NCI-H510A treated with DMSO at 0.1 percent for 48 hours (cell line): ENCODE data around the gene SCYL1.
A peak's percentile ranks its signal among the peaks of the same experiment; 100 is the strongest.
"Not testable (repeated sequence)": the region's sequence is repeated elsewhere in the genome, so short reads cannot be mapped to it uniquely, and the experiment has no call there.

Experiments
- DNase-seq: peaks from one replicate; lab custom pipeline; 2025; lab: John Stamatoyannopoulos, UW

Gene SCYL1

DNA sequence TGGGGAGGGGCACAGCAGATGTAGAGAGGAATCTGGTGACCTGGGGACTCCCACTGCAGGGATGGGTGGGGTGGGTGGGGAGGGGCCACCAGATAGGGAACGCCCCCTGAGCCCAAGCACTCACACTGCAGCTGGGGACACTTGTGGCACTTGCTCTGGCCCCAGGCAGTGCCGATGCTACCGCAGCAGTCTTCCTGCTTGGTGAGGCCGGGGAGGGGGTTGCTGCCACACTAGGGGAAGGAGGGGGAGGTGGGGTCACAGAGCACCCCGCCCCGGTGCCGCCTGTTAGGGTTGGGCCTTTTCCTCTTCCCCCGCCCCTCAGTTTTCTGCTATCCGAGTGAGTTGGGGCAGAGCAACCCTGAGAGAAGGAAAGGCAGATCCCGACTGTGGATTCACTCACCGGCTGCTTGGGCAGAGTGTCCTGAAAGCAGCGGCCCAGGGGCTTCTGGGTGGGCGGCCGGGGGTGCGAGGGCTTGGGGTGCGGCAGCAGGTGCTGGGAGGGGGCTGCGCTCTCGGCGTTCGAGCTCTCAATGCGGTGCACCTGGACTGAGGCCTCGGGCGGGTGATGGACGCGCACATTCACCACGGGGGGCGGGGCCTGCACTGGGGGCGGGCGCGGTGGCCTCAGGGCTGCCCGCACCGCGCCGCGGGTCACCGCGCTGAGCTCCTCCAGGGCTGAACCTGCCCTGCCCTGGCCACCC, 28.6 kb downstream of the SCYL1 start:
- peak; percentile 83 for DNase-seq

DNA sequence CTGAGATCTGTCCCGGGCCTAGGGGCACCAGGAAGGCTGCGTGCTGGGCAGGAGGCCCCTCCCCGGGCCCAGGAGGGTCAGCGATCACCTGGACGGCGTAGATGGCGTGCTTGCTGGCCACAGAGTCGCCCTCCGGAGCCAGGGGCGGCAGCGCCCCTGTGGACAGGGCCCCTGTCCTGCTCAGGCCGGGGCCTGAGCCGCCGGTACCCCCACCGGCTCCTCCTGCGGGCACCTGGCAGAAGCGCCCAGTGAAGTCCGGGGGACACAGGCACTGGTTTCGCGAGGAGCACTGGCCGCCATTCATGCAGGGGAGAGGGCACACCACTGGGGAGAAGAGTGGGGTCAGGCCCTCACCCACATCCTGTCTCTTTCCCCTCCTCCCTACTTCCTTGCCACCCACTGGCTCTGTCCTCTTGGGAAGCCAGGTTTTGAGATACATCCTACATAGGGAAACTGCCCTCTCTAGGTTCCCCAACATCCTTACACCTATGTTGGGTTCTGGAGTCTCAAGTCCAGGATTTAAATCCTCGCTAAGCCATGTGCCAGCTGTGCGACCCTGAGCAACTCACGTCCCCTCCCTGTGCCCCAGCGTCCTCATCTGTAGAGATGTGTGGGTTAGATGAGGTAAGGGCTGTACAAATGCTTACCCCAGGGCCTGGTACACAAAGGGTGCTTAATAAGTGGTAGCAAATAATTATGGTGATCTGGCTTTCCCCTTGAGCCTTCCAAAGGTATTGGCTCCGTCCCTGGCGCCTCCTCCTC, 29.4 kb downstream of the SCYL1 start:
- no peak for DNase-seq

DNA sequence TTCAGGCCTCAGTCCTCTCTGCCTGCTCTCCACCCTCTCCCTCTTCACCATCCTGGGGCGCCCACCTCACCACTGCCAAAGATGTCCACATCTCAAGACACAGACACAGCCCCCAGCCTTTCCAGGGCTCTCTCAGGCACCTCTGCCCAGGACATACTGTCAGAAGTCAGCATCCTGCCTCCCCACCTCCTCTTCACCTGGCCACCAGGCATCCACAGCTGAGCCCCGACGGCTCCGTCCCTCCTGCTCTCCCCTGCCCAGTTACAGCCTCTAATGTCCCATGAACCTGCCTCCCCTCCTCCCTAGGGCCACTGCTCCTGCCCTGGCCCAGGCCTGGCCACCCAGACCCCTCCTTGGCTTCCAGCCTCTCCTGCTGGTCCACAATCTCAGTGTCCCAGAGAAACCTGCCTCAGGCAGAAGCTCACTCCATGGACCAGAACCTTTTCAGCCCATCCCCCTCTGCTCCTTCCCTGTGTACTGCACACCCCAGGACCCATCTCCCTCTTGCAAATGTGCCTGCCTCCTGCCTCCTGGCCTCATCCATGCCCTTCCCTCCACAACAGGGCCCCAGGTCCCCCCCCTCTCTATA, 30.1 kb downstream of the SCYL1 start:
- DNase-seq: no peak

DNA sequence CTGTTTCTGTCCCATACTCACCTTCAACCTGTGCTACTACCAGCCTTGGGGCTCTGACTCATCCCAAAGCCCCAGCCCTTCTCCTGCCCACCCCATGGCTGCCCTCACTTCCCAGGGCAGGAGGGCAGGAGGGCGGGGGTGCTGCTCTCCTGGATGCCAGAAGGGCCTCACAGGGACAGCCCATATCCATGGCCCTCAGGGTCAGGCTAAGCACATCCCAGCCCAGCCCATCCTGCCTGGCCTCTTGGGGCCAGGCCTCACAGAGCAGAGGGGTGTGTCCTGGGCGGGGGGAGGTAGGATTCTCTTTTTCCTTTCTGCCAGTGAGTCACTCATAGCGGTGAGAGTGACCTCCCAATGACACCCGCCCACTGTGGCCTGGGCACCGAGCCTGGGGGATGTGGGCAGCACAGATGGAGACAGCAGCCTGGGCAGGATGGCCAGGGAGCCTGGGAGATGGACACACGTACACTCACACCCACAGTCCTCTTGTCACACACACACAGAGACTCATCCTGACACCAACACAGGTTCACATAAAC, 30.9 kb downstream of the SCYL1 start:
- no peak for DNase-seq

DNA sequence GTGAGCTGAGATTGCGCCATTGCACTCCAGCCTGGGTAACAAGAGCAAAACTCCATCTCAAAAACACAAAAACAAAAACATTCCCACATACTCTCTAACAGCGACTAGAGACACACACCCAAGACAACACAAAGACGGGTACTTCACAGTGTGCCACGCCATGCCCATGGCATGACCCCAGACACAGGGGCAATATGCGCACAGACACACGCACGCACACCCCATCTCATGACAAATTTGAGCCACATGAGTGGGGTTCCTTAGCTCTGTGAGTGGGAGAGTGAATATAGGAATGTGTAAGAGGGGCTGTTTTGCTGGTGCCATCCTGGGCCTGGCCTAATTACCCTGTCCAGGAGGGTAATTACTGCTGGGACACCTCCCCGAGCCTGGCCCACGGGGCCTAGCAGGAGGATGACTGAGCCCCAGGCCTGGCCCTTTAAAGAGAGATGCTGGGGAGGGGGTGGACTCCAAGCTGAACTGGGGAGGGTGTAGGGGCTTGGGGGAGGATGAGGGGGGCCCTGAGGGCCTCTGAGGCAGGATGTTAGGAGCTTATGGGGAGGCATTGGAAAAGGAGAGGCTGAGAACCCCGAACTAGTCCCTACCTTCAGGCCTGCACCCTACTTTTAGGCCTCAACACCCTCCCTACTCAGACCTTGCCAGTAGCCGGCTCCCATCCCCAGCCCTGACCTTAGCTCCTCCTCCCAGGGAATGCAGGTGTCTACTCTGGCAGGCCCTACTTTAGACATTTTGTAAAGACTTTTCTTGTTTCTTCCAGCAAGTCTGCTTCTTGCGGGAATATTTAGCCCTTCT, 31.8 kb downstream of the SCYL1 start:
- no peak for DNase-seq

DNA sequence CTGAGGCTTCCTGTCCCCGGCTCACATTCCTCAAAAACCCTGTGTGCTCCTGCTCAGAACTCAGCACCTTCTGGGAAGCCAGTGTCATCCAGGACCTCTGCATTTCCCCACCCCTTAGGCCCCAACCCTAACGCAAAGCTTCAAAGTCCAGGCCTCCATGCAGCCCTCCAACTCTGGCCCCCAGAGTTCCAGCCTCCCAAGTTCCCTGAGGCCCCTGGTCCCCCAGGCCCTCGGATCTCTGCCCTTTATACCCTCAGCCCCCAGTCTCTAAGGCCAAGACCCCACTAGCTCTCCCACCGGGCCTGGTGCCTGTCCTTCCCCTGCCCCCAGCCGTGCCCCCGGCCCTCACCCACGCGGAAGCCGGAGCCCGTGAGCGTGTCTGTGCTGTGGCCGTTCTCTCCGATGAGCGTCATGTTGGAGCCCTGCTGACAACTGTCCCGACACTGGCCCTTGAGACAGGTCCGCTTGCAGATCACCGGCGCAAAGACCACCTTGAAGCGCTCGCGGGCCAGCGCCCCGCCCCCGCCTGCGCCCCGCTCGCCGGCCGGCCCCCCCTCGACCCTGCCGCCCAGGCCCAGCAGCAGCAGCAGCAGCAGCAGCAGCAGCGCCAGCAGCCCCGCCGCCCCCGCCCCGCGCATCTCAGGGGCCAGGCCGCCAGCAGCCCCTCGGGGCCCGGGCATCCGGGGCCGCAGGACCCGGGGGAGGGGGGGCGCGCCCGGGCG, 32.6 kb downstream of the SCYL1 start:
- no peak for DNase-seq

DNA sequence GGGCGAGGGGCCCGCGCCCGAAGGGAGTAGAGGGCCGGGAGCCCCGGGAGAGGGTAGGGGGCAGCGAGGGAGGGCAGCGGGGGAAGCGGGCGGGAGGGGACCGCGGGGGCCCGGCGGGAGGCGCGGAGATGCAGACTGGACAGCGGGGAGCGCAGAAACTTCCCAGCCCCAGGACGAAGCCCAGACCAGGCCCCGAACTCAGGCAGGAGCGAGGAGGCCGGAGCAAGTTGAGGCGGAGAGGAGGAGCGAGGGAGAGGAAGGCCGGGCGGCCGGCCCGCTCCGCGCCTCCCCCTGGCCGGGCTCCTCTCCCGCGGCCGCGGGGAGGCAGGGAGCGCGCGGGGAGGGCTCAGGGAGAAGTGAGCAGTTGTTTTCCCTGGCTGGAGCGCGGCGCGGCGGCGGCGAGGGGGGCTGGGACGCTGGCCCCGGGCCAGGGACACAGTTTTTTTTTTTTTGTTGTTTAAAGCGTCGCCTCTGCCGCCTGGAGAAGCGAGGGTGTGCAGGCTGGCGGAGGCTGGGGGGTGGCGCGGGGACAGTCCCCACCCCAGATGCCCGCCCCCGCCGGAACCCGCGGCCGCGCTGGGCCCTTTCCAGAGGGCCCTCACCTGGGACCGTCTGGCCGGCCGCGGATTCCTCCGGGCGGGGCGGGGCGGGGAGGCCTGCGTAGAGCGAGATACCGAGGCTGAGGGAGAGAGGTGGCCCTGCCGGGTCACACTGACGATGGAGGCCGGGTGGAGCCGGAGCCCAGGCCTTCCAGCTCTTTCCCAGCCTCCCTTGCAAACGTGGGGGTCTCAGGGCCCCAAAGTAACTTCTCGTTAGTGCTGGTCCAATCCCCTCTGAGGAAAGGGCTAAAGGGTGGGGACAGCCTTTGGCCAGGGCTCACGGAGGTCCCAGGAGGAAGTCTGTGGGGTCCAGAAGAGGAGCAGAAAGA, 33.4 kb downstream of the SCYL1 start, which contains the start of gene LTBP3:
LTBP3 (minus strand) TSS at position 358 of the 928 bp plus-strand sequence. CDS start 400 bp downstream, outside the sequence.
- peak; percentile 53 for DNase-seq

DNA sequence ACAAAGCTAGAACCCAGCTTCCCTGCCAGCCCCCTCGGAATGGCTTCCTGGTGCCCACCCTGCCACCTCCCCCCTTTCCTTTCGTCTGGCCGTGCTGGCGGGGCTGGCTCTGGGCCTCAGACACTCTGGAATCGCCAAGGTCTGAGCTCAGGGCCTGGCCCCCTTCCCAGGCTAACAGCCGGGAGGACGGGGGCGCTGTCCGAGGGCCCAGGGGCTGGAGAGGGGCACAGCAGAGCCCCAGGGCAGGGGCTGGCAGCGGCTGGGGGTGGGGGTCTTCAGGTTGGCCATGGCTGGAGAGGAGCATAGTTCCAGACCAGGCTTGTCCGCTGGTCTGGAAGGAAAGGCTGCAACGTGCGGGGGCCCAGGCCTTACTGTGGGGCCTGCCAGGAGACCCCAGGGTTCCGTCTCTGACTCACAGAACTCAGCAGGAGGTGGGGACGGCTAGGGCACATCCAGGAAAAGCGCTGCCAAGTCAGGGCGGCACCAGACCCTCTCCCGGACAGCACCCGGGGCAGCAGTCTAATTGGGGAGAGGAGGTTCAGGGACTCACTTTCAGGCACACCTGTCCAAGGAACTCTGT, 34.1 kb downstream of the SCYL1 start:
- DNase-seq: no peak

DNA sequence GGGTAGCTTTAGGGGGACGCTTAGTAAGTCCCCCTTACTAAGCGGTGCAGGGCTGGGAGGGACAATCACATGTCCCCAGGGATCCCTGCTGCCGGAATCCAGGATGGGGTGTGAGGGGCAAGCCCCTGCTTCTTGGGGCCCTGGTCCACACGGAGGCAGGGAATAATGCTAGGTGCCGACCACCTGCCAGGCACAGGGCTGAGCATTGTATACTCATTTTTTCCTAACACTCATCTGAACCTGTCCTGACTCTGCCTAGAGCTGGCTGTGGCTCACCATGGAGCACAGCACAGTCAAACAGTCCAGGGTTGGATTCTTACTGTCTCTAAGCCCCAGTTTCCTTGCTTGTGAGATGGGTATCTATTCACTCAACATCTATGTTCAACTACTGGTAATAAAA, 34.7 kb downstream of the SCYL1 start:
- DNase-seq: no peak

DNA sequence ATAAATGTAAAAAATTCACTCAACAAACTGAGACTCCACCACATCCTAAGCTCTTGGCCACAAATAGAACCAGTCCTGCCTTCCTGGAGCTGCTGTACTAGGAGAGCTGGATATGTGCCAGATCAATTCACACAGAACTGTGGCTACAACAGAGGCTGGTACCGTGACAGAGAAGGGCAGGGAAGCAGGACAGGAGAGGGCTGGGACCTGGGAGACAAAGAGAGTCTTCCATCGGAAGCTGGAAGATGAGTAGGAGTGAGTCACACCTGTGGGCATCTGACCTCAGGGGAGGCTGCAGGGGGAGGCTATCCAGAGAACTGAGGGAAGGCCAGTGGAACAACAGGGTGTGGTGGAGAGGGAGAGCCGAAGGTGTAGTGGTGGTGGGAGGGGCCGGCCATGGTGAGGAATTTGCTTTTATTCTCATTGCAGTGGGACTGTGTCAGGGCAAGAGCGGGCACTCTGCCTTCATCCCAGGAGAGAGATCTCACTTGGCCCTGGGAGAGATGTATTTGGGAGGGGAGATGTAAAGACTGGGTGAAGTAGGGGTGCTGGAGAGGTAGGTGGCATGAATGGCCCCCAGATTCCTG, 35.2 kb downstream of the SCYL1 start:
- peak; percentile 77 for DNase-seq

DNA sequence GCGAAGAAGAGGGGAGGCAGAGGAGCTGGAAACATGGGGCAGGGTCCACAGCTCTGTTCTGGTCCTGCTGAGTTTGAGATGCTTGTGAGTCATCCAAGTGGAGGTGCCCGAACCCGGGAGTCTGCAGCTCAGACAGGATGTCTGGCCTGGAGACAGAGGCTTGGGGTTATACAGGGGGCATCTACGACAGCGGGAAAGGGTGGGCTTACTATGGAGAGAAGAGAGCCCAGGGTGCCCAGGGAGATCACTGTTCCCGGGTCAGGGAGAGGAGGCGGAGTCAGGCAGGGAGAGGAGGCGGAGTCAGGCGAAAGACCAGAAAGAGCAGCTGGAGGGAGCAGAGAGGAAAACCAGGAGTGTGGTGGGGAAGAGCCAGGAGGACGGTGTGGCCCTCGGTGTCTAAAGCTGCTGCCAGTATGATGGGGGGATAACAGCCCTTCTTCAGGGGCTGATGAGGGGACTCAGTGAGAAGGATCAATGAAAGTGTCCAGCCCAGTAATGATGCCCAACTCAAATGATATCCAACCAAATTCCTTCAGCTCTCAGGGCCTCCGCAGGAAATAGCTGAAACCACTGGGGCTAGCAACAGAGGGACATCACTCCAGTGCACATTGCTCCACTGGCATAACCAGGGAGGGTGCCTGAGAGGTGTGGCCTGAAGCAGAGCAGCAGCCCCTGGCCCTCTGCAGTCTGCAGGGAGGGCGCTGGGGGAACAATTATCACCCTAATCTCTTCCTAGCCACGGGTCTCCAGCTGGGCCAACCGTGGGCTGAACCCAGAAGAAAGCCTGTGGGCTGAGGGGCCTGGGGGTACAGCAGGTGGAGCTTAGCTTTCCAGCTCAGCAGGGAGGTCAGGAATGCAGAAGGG, 35.9 kb downstream of the SCYL1 start:
- DNase-seq: peak; percentile 19

DNA sequence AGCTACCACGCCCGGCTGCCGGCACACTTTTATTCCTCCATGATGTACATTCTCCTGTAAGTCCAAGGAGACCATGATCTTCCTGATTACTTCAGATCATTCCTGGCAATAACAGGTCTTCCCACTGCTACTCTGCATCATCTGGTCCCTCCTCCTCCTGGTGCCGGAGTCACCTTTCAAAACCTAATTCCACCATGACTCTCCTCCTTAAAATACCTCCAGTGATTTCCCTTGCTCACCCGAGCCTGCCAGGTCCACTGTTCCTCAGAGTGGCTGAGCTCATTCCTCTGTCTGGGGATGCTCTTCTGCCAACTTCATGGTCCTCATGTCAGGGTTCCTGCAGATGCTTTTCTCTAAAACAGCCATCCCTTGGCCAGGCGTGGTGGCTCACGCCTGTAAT, 37.1 kb downstream of the SCYL1 start:
- no peak for DNase-seq

DNA sequence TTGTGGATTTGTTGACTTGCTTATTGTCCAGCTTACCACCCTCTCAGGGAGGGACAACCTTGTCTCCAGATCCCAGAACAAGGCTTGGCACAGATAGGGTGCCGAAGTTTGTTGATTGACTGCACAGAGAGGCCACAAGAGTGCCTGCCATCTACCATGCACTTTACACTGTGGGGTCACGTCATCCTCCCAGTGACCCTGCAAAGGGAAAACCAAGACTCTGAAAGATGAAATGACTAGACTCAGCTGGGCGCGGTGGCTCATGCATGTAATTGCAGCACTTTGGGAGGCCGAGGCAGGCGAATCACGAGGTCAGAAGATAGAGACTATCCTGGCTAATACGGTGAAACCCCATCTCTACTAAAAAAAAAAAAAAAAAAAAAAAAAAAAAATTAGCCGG, 37.9 kb downstream of the SCYL1 start:
- no peak for DNase-seq

DNA sequence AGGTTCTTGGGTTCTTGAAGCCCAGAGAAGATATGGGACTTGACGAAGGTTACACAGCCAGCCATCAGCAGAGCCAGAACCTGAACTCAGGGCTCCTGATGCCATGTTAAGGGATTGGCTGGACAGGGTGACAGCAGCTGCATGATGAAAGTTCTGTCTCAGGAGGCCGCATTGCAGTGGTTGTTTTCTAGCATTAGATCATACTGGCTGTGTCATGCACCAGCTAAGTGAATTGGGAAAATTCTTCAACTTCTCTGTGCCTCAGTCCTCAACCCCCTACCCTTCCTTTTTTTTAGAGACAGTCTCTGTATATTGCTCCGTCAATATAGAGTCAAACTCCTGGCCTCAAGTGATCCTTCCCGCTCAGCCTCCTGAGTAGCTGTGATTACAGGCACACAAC, 38.7 kb downstream of the SCYL1 start:
- DNase-seq: no peak

DNA sequence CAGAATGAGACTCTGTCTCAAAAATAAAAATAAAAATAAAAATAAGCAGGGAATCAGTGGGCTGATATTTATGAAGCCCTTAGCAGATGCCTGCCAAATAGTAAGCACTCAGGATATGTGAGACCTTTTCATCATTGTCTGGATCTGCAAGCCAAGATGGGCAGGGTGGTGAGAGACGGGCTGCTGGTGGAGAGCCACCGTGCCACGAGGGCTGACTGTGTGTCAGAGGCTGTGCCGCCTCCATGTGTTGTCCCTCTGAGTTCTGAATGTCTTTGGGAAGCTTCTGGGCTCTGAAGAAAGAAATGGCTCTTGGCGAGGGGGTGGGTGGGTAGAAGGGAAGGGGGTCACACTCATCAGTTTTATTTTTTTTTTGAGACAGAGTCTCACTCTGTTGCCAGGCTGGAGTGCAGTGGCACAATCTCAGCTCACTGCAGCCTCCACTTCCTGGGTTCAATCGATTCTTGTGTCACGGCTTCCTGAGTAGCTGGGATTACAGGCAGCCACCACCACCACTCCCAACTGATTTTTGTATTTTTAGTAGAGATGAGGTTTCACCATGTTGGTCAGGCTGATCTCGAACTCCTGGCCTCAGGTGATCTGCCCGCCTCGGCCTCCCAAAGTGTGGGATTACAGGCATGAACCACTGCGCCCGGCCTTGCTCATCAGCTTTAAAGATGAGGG, 40.1 kb downstream of the SCYL1 start:
- not testable (repeated sequence) for DNase-seq

DNA sequence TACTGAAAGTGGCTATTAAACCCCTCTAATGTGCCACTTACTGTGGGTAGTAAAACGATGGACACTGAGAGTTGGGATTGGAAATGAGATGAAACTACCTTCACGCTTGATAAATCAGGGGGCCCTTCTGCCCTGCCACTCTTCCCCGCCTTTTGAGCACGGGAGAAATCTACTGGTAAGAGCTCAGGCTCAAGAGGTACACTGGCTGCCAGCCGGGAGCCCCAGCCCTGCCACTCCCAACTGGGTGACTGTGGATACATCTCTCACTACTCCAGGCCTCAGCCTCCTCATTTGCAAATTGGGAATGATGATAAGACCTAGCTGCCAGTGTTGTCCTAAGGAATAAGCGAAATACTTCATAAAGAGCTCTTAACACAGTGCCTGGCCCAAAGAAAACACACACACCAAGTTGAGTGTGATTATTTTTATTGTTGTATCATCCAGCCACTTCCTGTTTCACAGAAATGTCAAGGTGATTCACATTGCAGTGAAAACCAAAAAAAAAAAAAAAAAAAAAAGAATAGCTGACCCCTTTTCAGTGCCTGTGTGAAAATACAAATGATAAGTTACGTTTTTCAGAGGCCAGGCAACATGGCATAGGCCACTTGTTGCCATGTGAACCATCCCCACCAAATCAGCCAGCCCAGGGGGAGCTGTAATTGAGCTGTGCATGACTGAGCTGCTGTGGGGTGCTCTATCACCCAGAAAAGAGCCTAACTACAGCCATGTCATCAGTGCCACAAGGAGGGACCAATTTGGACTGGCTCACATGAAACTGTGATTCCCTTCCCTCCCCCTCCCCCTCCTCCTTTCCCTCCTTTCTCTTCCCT, 41.0 kb downstream of the SCYL1 start:
- no peak for DNase-seq
